ENCODE results near the gene HS6ST3. TPM values are rescaled to one million over a fixed set of nuclear protein-coding genes. Genes with fewer than 3 reads are reported as not detected.
"Not testable (repeated sequence)": the region's sequence is repeated elsewhere in the genome, so short reads cannot be mapped to it uniquely, and the experiment has no call there.

HS6ST3 gene
- total RNA-seq, 1 donor from 2014 or later, result not detected

GRCh38 chr13:96109125-96109524 is 19.2 kb downstream of the HS6ST3 start:
- intact Hi-C loops (cut with micrococcal nuclease), result no loop called here
- H3K9me3 Mint-ChIP-seq, result peaks cover 9% of the 10 kb centered on the region
- H3K4me3 Mint-ChIP-seq, result no peak overlapping the region
- no peak overlapping the region for H3K27ac Mint-ChIP-seq
- no peaks in the 10 kb centered on the region for H3K4me1 Mint-ChIP-seq (ENCODE audit: low read depth)
- DNase-seq (ENCODE audit: low spot score), result no peak
- H3K36me3 Mint-ChIP-seq (ENCODE audit: low read depth), result no peaks in the 10 kb centered on the region
- H3K27me3 Mint-ChIP-seq (ENCODE audit: insufficient read depth), result no peaks in the 10 kb centered on the region

GRCh38 chr13:96112936-96113335 is 23.0 kb downstream of the HS6ST3 start:
- DNase-seq (ENCODE audit: low spot score), result no peak
- Mint-ChIP-seq H3K4me1 (ENCODE audit: low read depth) (no peaks in the 10 kb centered on the region), H3K9me3 (peaks cover 3% of the 10 kb centered on the region), H3K27me3 (ENCODE audit: insufficient read depth) (no peaks in the 10 kb centered on the region), H3K36me3 (ENCODE audit: low read depth) (no peaks in the 10 kb centered on the region), H3K4me3 (no peak overlapping the region), H3K27ac (no peak overlapping the region)
- intact Hi-C loops (cut with micrococcal nuclease), result no loop called here

DNA sequence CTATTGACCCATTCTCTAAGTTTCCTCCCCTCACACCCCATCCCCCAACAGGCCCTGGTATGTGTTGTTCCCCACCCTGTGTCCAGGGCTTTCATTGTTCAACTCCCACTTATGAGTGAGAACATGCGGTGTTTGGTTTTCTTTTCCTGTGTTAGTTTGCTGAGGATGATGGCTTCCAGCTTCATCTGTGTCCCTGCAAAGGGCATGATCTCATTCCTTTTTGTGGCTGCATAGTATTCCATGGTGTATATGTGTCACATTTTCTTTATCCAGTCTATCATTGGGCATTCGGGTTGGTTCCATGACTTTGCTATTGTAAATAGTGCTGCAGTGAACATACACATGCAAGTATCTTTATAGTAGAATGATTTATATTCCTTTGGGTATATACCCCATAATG is 25.5 kb downstream of the HS6ST3 start:
- H3K4me1 Mint-ChIP-seq (ENCODE audit: low read depth); H3K9me3 Mint-ChIP-seq; H3K27ac Mint-ChIP-seq; intact Hi-C loops (cut with micrococcal nuclease); H3K36me3 Mint-ChIP-seq (ENCODE audit: low read depth); H3K27me3 Mint-ChIP-seq (ENCODE audit: insufficient read depth); H3K4me3 Mint-ChIP-seq; DNase-seq (ENCODE audit: low spot score): not testable (repeated sequence)

GRCh38 chr13:96119921-96120320 is 30.0 kb downstream of the HS6ST3 start:
- Mint-ChIP-seq H3K4me1 (ENCODE audit: low read depth) (no peaks in the 10 kb centered on the region), H3K9me3 (peaks cover 3% of the 10 kb centered on the region), H3K36me3 (ENCODE audit: low read depth) (no peaks in the 10 kb centered on the region), H3K27me3 (ENCODE audit: insufficient read depth) (no peaks in the 10 kb centered on the region), H3K27ac (no peak overlapping the region), H3K4me3 (no peak overlapping the region)
- intact Hi-C loops (cut with micrococcal nuclease), result no loop called here
- no peak for DNase-seq (ENCODE audit: low spot score)

DNA sequence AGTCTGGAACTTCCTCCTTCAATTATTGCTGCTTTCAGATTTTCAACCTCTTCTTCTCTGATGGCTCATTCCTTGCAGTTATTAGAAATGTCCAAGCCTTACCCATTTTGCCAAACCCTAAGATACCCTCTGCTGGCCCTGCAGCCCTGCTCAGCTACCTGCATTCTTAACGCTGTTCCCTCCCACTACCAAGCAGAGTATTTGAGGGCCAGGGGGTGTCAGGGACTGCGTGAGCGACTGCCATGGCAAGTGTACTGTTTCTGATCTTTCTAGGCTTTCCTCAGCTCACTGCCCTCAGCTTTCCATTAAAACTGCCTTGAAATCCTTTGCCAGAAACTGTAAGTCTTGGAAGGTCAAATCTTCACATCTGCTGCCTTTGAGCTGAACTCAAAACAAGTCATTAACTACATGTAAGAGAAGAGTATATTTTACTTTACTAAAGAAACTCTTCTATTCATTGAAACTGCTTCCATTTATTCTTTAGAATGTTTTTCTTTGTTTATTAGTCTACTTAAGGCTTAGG is 41.0 kb downstream of the HS6ST3 start:
- H3K27me3 Mint-ChIP-seq (ENCODE audit: insufficient read depth), result no peaks in the 10 kb centered on the region
- intact Hi-C loops (cut with micrococcal nuclease), result no loop called here
- no peaks in the 10 kb centered on the region for H3K4me1 Mint-ChIP-seq (ENCODE audit: low read depth)
- no peak for DNase-seq (ENCODE audit: low spot score)
- no peak overlapping the region for H3K4me3 Mint-ChIP-seq
- no peaks in the 10 kb centered on the region for H3K36me3 Mint-ChIP-seq (ENCODE audit: low read depth)
- no peak overlapping the region for H3K27ac Mint-ChIP-seq
- no peaks in the 10 kb centered on the region for H3K9me3 Mint-ChIP-seq

DNA sequence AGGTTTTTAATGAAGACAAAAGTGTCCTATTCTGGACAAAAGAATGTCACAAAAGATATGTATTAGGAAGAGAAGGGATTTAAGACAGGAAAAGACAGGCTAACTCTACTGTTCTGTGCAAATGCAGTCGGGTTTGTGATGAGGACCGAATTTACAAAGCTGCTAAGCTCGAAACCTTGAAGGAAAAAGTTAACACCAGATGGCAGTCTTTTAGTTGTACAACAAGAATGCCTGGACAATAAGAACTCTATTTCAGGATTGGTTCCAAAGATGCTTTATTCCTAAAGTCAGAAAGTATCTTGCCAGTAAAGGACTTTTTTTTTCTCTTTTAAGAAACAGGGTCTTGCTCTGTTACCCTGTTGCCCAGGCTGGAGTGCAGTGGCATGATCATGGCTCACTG is 51.1 kb downstream of the HS6ST3 start:
- Mint-ChIP-seq H3K4me3 (no peak overlapping the region), H3K4me1 (ENCODE audit: low read depth) (no peaks in the 10 kb centered on the region), H3K27me3 (ENCODE audit: insufficient read depth) (no peaks in the 10 kb centered on the region), H3K9me3 (no peaks in the 10 kb centered on the region), H3K27ac (no peak overlapping the region), H3K36me3 (ENCODE audit: low read depth) (no peaks in the 10 kb centered on the region)
- no peak for DNase-seq (ENCODE audit: low spot score)
- intact Hi-C loops (cut with micrococcal nuclease), result no loop called here

- Mint-ChIP-seq H3K9me3 (no peaks in the 10 kb centered on the region), H3K36me3 (ENCODE audit: low read depth) (no peaks in the 10 kb centered on the region), H3K27me3 (ENCODE audit: insufficient read depth) (no peaks in the 10 kb centered on the region), H3K27ac (no peak overlapping the region), H3K4me3 (no peak overlapping the region), H3K4me1 (ENCODE audit: low read depth) (no peaks in the 10 kb centered on the region)
- DNase-seq (ENCODE audit: low spot score), result no peak
- intact Hi-C loops (cut with micrococcal nuclease), result no loop called here
Measured at GRCh38 chr13:96159725-96160124, 69.8 kb downstream of the HS6ST3 start.

GRCh38 chr13:96161141-96161540 is 71.2 kb downstream of the HS6ST3 start:
- Mint-ChIP-seq H3K27me3 (ENCODE audit: insufficient read depth) (no peaks in the 10 kb centered on the region), H3K4me3 (no peak overlapping the region), H3K9me3 (no peaks in the 10 kb centered on the region), H3K36me3 (ENCODE audit: low read depth) (no peaks in the 10 kb centered on the region), H3K27ac (no peak overlapping the region), H3K4me1 (ENCODE audit: low read depth) (no peaks in the 10 kb centered on the region)
- DNase-seq (ENCODE audit: low spot score), result no peak
- intact Hi-C loops (cut with micrococcal nuclease), result no loop called here

DNA sequence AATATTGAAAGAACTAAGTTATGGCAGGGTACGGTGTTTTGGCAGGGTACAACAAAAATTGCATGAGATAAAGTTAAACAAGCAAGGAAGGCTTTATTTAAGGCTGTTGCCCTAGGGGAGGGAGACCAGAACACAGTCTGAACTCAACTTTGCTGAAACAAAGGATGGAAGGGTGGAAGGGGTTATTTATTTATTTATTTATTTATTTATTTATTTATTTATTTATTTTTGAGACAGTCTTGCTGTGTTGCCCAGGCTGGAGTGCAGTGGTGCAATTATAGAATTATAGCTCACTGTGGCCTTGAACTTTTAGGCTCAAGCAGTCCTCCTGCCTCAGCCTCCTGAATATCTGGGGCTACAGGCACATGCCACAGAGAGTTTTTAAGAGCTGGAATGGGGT is 75.9 kb downstream of the HS6ST3 start:
- Mint-ChIP-seq H3K9me3 (no peaks in the 10 kb centered on the region), H3K4me3 (no peak overlapping the region), H3K27me3 (ENCODE audit: insufficient read depth) (no peaks in the 10 kb centered on the region), H3K27ac (no peak overlapping the region), H3K36me3 (ENCODE audit: low read depth) (no peaks in the 10 kb centered on the region), H3K4me1 (ENCODE audit: low read depth) (no peaks in the 10 kb centered on the region)
- no peak for DNase-seq (ENCODE audit: low spot score)
- intact Hi-C loops (cut with micrococcal nuclease), result no loop called here

GRCh38 chr13:96172066-96172465 is 82.2 kb downstream of the HS6ST3 start:
- no peak overlapping the region for H3K4me3 Mint-ChIP-seq
- no peak for DNase-seq (ENCODE audit: low spot score)
- H3K4me1 Mint-ChIP-seq (ENCODE audit: low read depth), result no peaks in the 10 kb centered on the region
- no peak overlapping the region for H3K27ac Mint-ChIP-seq
- no peaks in the 10 kb centered on the region for H3K9me3 Mint-ChIP-seq
- H3K36me3 Mint-ChIP-seq (ENCODE audit: low read depth), result no peaks in the 10 kb centered on the region
- intact Hi-C loops (cut with micrococcal nuclease), result no loop called here
- H3K27me3 Mint-ChIP-seq (ENCODE audit: insufficient read depth), result no peaks in the 10 kb centered on the region

DNA sequence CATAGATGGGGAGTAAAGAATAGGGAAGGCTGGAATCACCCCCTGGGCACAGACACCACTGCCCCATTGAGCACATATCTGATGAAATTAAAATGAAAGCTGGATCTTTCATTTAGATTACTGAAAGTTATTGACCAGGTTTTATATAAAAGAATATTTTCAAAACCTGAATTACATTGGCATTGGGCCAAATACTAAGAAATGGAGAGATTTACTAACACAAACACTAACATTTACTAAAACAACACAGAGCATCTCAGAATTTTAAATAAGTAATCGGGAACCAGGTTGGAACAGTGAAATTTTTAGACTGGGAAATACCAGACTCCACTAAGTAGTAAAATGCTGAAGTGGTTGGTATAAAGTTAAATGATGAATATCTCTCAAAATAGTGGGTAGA is 88.9 kb downstream of the HS6ST3 start:
- intact Hi-C loops (cut with micrococcal nuclease), result no loop called here
- no peaks in the 10 kb centered on the region for H3K4me1 Mint-ChIP-seq (ENCODE audit: low read depth)
- no peaks in the 10 kb centered on the region for H3K9me3 Mint-ChIP-seq
- DNase-seq (ENCODE audit: low spot score), result no peak
- H3K27me3 Mint-ChIP-seq (ENCODE audit: insufficient read depth), result no peaks in the 10 kb centered on the region
- H3K4me3 Mint-ChIP-seq, result no peak overlapping the region
- no peaks in the 10 kb centered on the region for H3K36me3 Mint-ChIP-seq (ENCODE audit: low read depth)
- no peak overlapping the region for H3K27ac Mint-ChIP-seq

DNA sequence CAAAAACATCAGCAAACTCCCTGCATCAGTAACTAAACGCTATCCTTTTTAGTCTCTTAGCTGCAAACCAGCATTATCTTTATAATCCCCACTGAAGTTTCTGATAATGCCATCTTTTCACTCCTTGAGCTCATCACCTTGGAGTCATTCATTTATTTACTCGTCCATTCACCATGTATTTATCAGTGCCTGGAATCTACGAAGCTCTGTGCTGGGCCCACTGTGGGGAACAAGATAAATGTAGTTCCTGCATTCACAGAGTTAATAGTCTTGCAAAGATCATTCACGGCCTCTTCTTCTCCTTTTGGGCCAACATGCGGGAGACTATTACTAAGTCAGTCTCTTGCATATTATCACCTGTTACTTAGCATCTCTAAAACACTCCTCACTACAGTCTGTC is 89.4 kb downstream of the HS6ST3 start:
- Mint-ChIP-seq H3K9me3 (no peaks in the 10 kb centered on the region), H3K36me3 (ENCODE audit: low read depth) (no peaks in the 10 kb centered on the region), H3K4me3 (no peak overlapping the region), H3K27me3 (ENCODE audit: insufficient read depth) (no peaks in the 10 kb centered on the region), H3K27ac (no peak overlapping the region), H3K4me1 (ENCODE audit: low read depth) (no peaks in the 10 kb centered on the region)
- DNase-seq (ENCODE audit: low spot score), result no peak
- intact Hi-C loops (cut with micrococcal nuclease), result no loop called here

GRCh38 chr13:96181911-96182310 is 92.0 kb downstream of the HS6ST3 start:
- H3K27ac Mint-ChIP-seq, result no peak overlapping the region
- no peaks in the 10 kb centered on the region for H3K9me3 Mint-ChIP-seq
- intact Hi-C loops (cut with micrococcal nuclease), result no loop called here
- H3K4me3 Mint-ChIP-seq, result no peak overlapping the region
- no peaks in the 10 kb centered on the region for H3K36me3 Mint-ChIP-seq (ENCODE audit: low read depth)
- H3K4me1 Mint-ChIP-seq (ENCODE audit: low read depth), result no peaks in the 10 kb centered on the region
- no peaks in the 10 kb centered on the region for H3K27me3 Mint-ChIP-seq (ENCODE audit: insufficient read depth)
- DNase-seq (ENCODE audit: low spot score), result no peak

GRCh38 chr13:96185818-96186217 is 95.9 kb downstream of the HS6ST3 start:
- no peak overlapping the region for H3K4me3 Mint-ChIP-seq
- no peaks in the 10 kb centered on the region for H3K4me1 Mint-ChIP-seq (ENCODE audit: low read depth)
- H3K27ac Mint-ChIP-seq, result no peak overlapping the region

More at GRCh38 chr13:96185818-96186217, 95.9 kb downstream of the HS6ST3 start:
- no peak for DNase-seq (ENCODE audit: low spot score)
- H3K9me3 Mint-ChIP-seq, result no peaks in the 10 kb centered on the region
- no peaks in the 10 kb centered on the region for H3K36me3 Mint-ChIP-seq (ENCODE audit: low read depth)
- no peaks in the 10 kb centered on the region for H3K27me3 Mint-ChIP-seq (ENCODE audit: insufficient read depth)
- intact Hi-C loops (cut with micrococcal nuclease), result no loop called here
